HepG2 (cell line): Measurements from ENCODE around the gene PRMT7. TPM values are rescaled to one million over a fixed set of nuclear protein-coding genes. Genes with fewer than 3 reads are reported as not detected.
A peak's percentile ranks its signal among the peaks of the same experiment; 100 is the strongest.

ENCODE experiments used
- ARID5B ChIP-seq: IDR thresholded peaks from 2 replicates; pipeline ENCODE4 v1.4.0; 2020; ENCODE audit warnings: mild to moderate bottlenecking, missing genetic modification reagents
- ARNTL ChIP-seq: sonication (generic); formaldehyde crosslinking; IDR thresholded peaks from 2 replicates; pipeline ENCODE4 v1.4.0; 2020; ENCODE audit warnings: mild to moderate bottlenecking, missing genetic modification reagents
- CSRNP1 ChIP-seq: sonication (generic); formaldehyde crosslinking; IDR thresholded peaks from 2 replicates; pipeline ENCODE4 v1.8.1; 2023; ENCODE audit warnings: mild to moderate bottlenecking, missing genetic modification reagents
- E2F1 ChIP-seq: sonication (generic); formaldehyde crosslinking; IDR thresholded peaks from 2 replicates; pipeline ENCODE4 v1.5.0; 2020; ENCODE audit warnings: missing genetic modification reagents
- HNRNPL ChIP-seq: fragments of 200-400 bp; formaldehyde crosslinking; IDR thresholded peaks from 2 replicates; pipeline ENCODE4 v1.6.1; 2017; ENCODE audit warnings: mild to moderate bottlenecking, low read depth, low read length
- KDM5B ChIP-seq: sonication (generic); formaldehyde crosslinking; IDR thresholded peaks from 2 replicates; pipeline ENCODE4 v1.4.0; 2020; ENCODE audit warnings: missing genetic modification reagents, mild to moderate bottlenecking, borderline replicate concordance
- NPAS2 ChIP-seq: sonication (generic); formaldehyde crosslinking; IDR thresholded peaks from 2 replicates; pipeline ENCODE4 v1.8.0; 2022; ENCODE audit warnings: mild to moderate bottlenecking, missing genetic modification reagents, borderline replicate concordance
- SMAD1 ChIP-seq: sonication (generic); formaldehyde crosslinking; IDR thresholded peaks from 2 replicates; pipeline ENCODE4 v1.4.0; 2020; ENCODE audit warnings: missing genetic modification reagents, low read depth, mild to moderate bottlenecking, borderline replicate concordance
- SRSF9 ChIP-seq: fragments of 200-400 bp; formaldehyde crosslinking; IDR thresholded peaks from 2 replicates; pipeline ENCODE4 v1.6.1; 2018; ENCODE audit warnings: borderline replicate concordance, mild to moderate bottlenecking, low read depth, low read length; ENCODE audit not compliant: insufficient read depth, poor library complexity, severe bottlenecking
- STAT5B ChIP-seq: sonication (generic); formaldehyde crosslinking; IDR thresholded peaks from 2 replicates; pipeline ENCODE4 v1.4.0; 2020; ENCODE audit warnings: missing genetic modification reagents
- ZBTB46 ChIP-seq: sonication (generic); formaldehyde crosslinking; IDR thresholded peaks from 2 replicates; pipeline ENCODE4 v1.4.0; 2020; ENCODE audit warnings: mild to moderate bottlenecking, missing genetic modification reagents, borderline replicate concordance
- ZNF260 ChIP-seq: sonication (generic); formaldehyde crosslinking; IDR thresholded peaks from 2 replicates; pipeline ENCODE4 v1.4.0; 2020; ENCODE audit warnings: missing genetic modification reagents, low read depth, mild to moderate bottlenecking, borderline replicate concordance
- ZNF496 ChIP-seq: sonication (generic); formaldehyde crosslinking; IDR thresholded peaks from 2 replicates; pipeline ENCODE4 v1.8.1; 2023; ENCODE audit warnings: mild to moderate bottlenecking, moderate library complexity, missing genetic modification reagents; ENCODE audit not compliant: insufficient replicate concordance
- ZNF510 ChIP-seq: sonication (generic); formaldehyde crosslinking; IDR thresholded peaks from 2 replicates; pipeline ENCODE4 v1.4.0; 2020; ENCODE audit warnings: low read depth, mild to moderate bottlenecking, missing genetic modification reagents
- ZNF570 ChIP-seq: sonication (generic); formaldehyde crosslinking; IDR thresholded peaks from 2 replicates; pipeline ENCODE4 v1.4.0; 2020; ENCODE audit warnings: mild to moderate bottlenecking, missing genetic modification reagents, borderline replicate concordance
- ZNF607 ChIP-seq: sonication (generic); formaldehyde crosslinking; IDR thresholded peaks from 2 replicates; pipeline ENCODE4 v1.5.1; 2020; ENCODE audit warnings: missing genetic modification reagents, mild to moderate bottlenecking, borderline replicate concordance
- ZNF775 ChIP-seq: sonication (generic); formaldehyde crosslinking; IDR thresholded peaks from 2 replicates; pipeline ENCODE4 v1.4.0; 2020; ENCODE audit warnings: missing genetic modification reagents, mild to moderate bottlenecking, moderate library complexity, borderline replicate concordance
- polyA plus RNA-seq, 8 experiments: library from polyadenylated mRNA; depleted of rRNA in 3 of 8; stranded (reverse) in 7 of 8; unstranded in 1 of 8; fragments of >200 nt; fragmentation: Illumina TruSeq in 4 of 8; extraction: Trizol in 4 of 8; gene quantifications; 2 replicates each; pipeline versions ENCODE4 v1.2.1 to v1.2.3, GENCODE V29; 2011 to 2016; ENCODE audit warnings: low read depth in 4 of 8, missing spikeins in 1 of 8, mixed read lengths in 1 of 8; ENCODE audit not compliant: insufficient read depth in 1 of 8
- total RNA-seq, 5 experiments: library from RNA; depleted of rRNA; stranded (reverse); fragments of >200 nt; fragmentation: Illumina TruSeq; extraction: Trizol; gene quantifications; 2 replicates each; pipeline ENCODE4 v1.2.3, GENCODE V29; 2016; ENCODE audit warnings: low read depth in 1 of 5

PRMT7 gene
- total and polyA plus RNA-seq, 2 of the 13 experiments (the other 11 are each of a cell fraction or from before 2014, with no cell fraction given) = 47.5 to 55.0 TPM

GRCh38 chr16:68310774-68311511, at the start of gene PRMT7, which contains the start of gene SLC7A6OS (continued):
- TF ChIP-seq SMAD1 (CRISPR knock-in tag) (peak; percentile 98), KDM5B (CRISPR knock-in tag) (peak; percentile 100), ZBTB46 (CRISPR knock-in tag) (peak; percentile 96), HNRNPL (peak; percentile 85; the same call in 1 of the 2 replicates), SRSF9 (no peak), ZNF607 (CRISPR knock-in tag) (peak; percentile 100), ZNF775 (CRISPR knock-in tag) (peak; percentile 97), ZNF570 (CRISPR knock-in tag) (peak; percentile 96), STAT5B (CRISPR knock-in tag) (peak; percentile 89; the same call in 1 of the 2 replicates), ZNF510 (peak; percentile 100), ARID5B (peak; percentile 87), ZNF260 (peak; percentile 98; the same call in 1 of the 2 replicates), E2F1 (CRISPR knock-in tag) (peak; percentile 97), NPAS2 (CRISPR knock-in tag) (no peak), CSRNP1 (CRISPR knock-in tag) (peak; percentile 100), ARNTL (peak; percentile 95), ZNF496 (CRISPR knock-in tag) (peak; percentile 84)
